Activated naive CD8-positive, alpha-beta T cell (primary cell): ENCODE measurements around the gene CORO6.

ENCODE experiments used
- H3K27ac Mint-ChIP-seq: one replicate; pipeline ENCODE4 v1.8.0; 2021; ENCODE audit warnings: mixed read lengths
- H3K27me3 Mint-ChIP-seq: one replicate; pipeline ENCODE4 v1.8.0; 2021; ENCODE audit warnings: mixed read lengths
- H3K36me3 Mint-ChIP-seq: one replicate; pipeline ENCODE4 v1.8.0; 2021; ENCODE audit warnings: mixed read lengths
- H3K4me1 Mint-ChIP-seq: one replicate; pipeline ENCODE4 v1.8.0; 2021; ENCODE audit warnings: low read depth, mixed read lengths
- H3K4me3 Mint-ChIP-seq: one replicate; pipeline ENCODE4 v1.8.0; 2021; ENCODE audit warnings: mild to moderate bottlenecking, mixed read lengths
- H3K9me3 Mint-ChIP-seq: one replicate; pipeline ENCODE4 v1.8.0; 2021; ENCODE audit warnings: low read depth, mixed read lengths

Gene CORO6

GRCh38 chr17:29583324-29584248 lies 39.1 kb downstream of the CORO6 start:
- Mint-ChIP-seq H3K36me3 (peaks cover 3% of the 10 kb centered on the region), H3K4me1 (peaks cover 45% of the 10 kb centered on the region), H3K27ac (peak overlapping the region; percentile 50), H3K27me3 (no peaks in the 10 kb centered on the region), H3K9me3 (no peaks in the 10 kb centered on the region), H3K4me3 (peak overlapping the region; percentile 6)

GRCh38 chr17:29582772-29583171 lies 39.9 kb downstream of the CORO6 start:
- Mint-ChIP-seq H3K27ac (no peak overlapping the region), H3K36me3 (peaks cover 3% of the 10 kb centered on the region), H3K4me1 (peaks cover 41% of the 10 kb centered on the region), H3K4me3 (no peak overlapping the region), H3K9me3 (no peaks in the 10 kb centered on the region), H3K27me3 (no peaks in the 10 kb centered on the region)

GRCh38 chr17:29582254-29582765 lies 40.4 kb downstream of the CORO6 start:
- Mint-ChIP-seq H3K4me3 (no peak overlapping the region), H3K27ac (peak overlapping the region; percentile 58), H3K9me3 (no peaks in the 10 kb centered on the region), H3K36me3 (peaks cover 3% of the 10 kb centered on the region), H3K4me1 (peaks cover 37% of the 10 kb centered on the region), H3K27me3 (no peaks in the 10 kb centered on the region)

- H3K36me3 Mint-ChIP-seq = peaks cover 3% of the 10 kb centered on the region
- H3K4me1 Mint-ChIP-seq = peaks cover 33% of the 10 kb centered on the region
- H3K9me3 Mint-ChIP-seq = no peaks in the 10 kb centered on the region
- no peaks in the 10 kb centered on the region for H3K27me3 Mint-ChIP-seq
- peak overlapping the region; percentile 58 for H3K27ac Mint-ChIP-seq
- no peak overlapping the region for H3K4me3 Mint-ChIP-seq
These were observed 41.0 kb downstream of the CORO6 start for GRCh38 chr17:29581583-29582253.

GRCh38 chr17:29579866-29580771 lies 42.6 kb downstream of the CORO6 start:
- peak overlapping the region; percentile 93 for H3K27ac Mint-ChIP-seq
- H3K36me3 Mint-ChIP-seq = peaks cover 3% of the 10 kb centered on the region
- no peaks in the 10 kb centered on the region for H3K9me3 Mint-ChIP-seq
- peak overlapping the region; percentile 56 for H3K4me3 Mint-ChIP-seq
- H3K27me3 Mint-ChIP-seq = no peaks in the 10 kb centered on the region
- H3K4me1 Mint-ChIP-seq = peaks cover 18% of the 10 kb centered on the region

- Mint-ChIP-seq H3K9me3 (no peaks in the 10 kb centered on the region), H3K4me3 (no peak overlapping the region), H3K27me3 (no peaks in the 10 kb centered on the region), H3K36me3 (peaks cover 3% of the 10 kb centered on the region), H3K4me1 (peaks cover 9% of the 10 kb centered on the region), H3K27ac (no peak overlapping the region)
These were observed 43.9 kb downstream of the CORO6 start for GRCh38 chr17:29578626-29579485.

GRCh38 chr17:29577385-29578211 lies 45.1 kb downstream of the CORO6 start:
- no peaks in the 10 kb centered on the region for H3K9me3 Mint-ChIP-seq
- peaks cover 3% of the 10 kb centered on the region for H3K36me3 Mint-ChIP-seq
- H3K27ac Mint-ChIP-seq = no peak overlapping the region
- H3K27me3 Mint-ChIP-seq = no peaks in the 10 kb centered on the region
- no peak overlapping the region for H3K4me3 Mint-ChIP-seq
- H3K4me1 Mint-ChIP-seq = peaks cover 11% of the 10 kb centered on the region

- Mint-ChIP-seq H3K27me3 (no peaks in the 10 kb centered on the region), H3K9me3 (no peaks in the 10 kb centered on the region), H3K36me3 (peaks cover 3% of the 10 kb centered on the region), H3K4me3 (no peak overlapping the region), H3K4me1 (peaks cover 9% of the 10 kb centered on the region), H3K27ac (no peak overlapping the region)
These were observed 45.7 kb downstream of the CORO6 start for GRCh38 chr17:29577001-29577370.

GRCh38 chr17:29576214-29577000 lies 46.3 kb downstream of the CORO6 start:
- peaks cover 3% of the 10 kb centered on the region for H3K36me3 Mint-ChIP-seq

GRCh38 chr17:29575511-29576213 lies 47.0 kb downstream of the CORO6 start:
- H3K4me3 Mint-ChIP-seq = no peak overlapping the region
- H3K9me3 Mint-ChIP-seq = no peaks in the 10 kb centered on the region
- no peak overlapping the region for H3K27ac Mint-ChIP-seq
- H3K27me3 Mint-ChIP-seq = no peaks in the 10 kb centered on the region
- peaks cover 12% of the 10 kb centered on the region for H3K4me1 Mint-ChIP-seq
- peaks cover 3% of the 10 kb centered on the region for H3K36me3 Mint-ChIP-seq

More at GRCh38 chr17:29576214-29577000, 46.3 kb downstream of the CORO6 start:
- H3K27ac Mint-ChIP-seq = no peak overlapping the region
- no peaks in the 10 kb centered on the region for H3K9me3 Mint-ChIP-seq
- no peak overlapping the region for H3K4me3 Mint-ChIP-seq
- H3K27me3 Mint-ChIP-seq = no peaks in the 10 kb centered on the region
- peaks cover 9% of the 10 kb centered on the region for H3K4me1 Mint-ChIP-seq

- no peak overlapping the region for H3K27ac Mint-ChIP-seq
These were observed 47.8 kb downstream of the CORO6 start for GRCh38 chr17:29574732-29575510.

More at GRCh38 chr17:29574732-29575510, 47.8 kb downstream of the CORO6 start:
- H3K4me3 Mint-ChIP-seq = no peak overlapping the region
- H3K4me1 Mint-ChIP-seq = peaks cover 11% of the 10 kb centered on the region
- H3K9me3 Mint-ChIP-seq = no peaks in the 10 kb centered on the region
- H3K27me3 Mint-ChIP-seq = no peaks in the 10 kb centered on the region
- H3K36me3 Mint-ChIP-seq = no peaks in the 10 kb centered on the region
